Measurements from ENCODE around the gene MYO18B. TPM values are rescaled to one million over a fixed set of nuclear protein-coding genes. Genes with fewer than 3 reads are reported as not detected.
A peak's percentile ranks its signal among the peaks of the same experiment; 100 is the strongest.

MYO18B gene
- total RNA-seq, 1 donor from 2014 or later: not detected

DNA sequence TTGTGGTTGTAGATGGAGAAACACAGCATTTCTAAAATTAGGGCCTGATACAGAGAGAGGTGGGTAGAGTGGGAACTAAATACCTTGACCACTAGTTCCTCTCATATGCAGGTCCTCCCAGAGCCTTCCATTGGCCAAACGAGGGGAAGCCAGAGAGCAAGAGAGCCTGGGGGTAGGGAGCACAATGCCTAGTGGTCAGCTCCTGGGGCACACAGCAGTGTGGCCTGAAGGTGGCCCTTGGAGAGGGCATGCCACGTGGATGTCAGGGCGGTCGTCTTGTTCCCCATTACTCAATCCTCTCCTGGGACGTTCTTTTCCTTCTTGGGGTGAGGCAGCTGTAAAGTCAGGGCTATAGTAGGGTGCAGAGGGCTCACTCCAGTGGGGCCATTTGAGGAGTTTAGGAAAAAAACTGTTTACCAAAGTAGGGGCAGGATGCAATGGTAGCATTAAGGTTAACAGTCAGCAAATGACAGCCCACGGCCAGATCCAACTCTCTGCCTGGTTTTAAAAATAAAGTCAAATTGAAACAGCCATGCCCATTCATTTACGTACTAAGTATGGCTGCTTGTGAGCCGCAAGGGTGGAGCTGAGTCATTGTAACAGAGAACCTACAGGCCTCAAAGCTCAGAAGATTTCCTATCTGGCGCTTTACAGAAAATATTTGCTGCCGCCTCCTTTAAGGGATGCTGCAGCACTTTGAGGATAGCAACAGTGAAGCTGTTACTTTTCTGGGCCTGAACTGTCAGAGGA is 7.6 kb downstream of the MYO18B start:
- DNase-seq (ENCODE audit: low read depth): no peak

DNA sequence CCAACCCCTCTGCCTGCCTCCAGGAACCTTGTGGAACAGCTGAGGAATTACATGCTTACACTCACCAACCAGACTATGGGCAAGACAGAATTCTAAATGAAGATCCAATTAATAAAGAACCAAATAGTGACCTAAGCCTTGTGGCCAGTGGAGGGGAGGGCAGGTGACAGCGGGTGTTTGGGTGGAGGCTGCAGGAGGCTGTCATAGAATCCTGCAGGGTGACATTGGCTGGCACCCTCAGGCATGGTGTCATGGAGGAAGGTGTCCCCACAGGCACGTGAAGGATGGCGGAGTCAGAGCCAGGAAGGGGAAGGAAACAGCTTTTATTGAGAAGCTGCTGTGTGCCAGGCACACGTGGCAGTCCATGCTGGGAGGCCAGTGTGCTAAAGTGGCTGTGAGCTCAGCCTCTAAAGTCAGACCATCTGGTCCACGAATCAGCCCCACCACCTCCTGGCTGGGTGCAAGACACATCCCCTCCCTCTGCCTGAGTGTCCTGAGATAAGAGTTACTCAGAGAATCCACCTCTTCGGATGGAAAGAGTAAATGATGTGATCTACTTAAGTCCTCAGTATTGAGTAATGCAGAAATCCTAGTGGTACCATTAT is 8.7 kb downstream of the MYO18B start:
- DNase-seq (ENCODE audit: low read depth): no peak

DNA sequence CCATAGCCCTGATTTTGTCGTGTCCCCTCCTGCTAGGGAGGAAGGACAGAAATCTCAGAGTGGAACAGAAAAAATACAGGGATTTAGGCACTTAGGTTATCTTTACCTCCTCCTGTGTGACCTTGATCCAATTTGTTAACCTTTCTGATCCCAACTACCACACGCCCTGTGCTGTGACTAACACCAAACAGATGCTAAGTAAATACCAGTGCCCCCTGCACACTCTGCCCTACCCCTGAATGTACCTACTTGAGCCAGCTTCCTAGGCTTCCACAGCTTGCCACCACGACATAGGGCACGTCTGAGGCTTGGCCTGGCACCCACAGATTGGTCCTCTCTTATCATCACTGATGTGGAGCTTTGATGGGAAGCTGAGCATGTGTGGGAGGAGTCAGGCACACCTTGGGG is 9.2 kb downstream of the MYO18B start:
- DNase-seq (ENCODE audit: low read depth): no peak

- no peak for DNase-seq (ENCODE audit: low read depth)
These were observed 10.7 kb downstream of the MYO18B start for GRCh38 chr22:25752615-25753214.

DNA sequence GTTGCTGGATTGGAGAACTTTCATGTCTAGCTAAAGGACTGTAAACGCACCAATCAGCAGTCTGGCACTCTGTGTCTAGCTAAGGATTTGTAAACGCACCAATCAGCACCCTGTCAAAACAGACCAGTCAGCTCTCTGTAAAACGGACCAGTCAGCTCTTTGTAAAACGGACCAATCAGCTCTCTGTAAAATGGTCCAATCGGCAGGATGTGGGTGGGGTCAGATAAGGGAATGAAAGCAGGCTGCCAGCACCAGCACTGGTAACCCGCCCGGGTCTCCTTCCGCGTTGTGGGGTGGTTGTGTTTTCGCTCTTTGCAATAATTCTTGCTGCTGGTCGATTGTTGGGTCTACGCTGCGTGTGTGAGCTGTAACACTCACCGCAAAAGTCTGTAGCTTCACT is 11.3 kb downstream of the MYO18B start:
- no peak for DNase-seq (ENCODE audit: low read depth)

DNA sequence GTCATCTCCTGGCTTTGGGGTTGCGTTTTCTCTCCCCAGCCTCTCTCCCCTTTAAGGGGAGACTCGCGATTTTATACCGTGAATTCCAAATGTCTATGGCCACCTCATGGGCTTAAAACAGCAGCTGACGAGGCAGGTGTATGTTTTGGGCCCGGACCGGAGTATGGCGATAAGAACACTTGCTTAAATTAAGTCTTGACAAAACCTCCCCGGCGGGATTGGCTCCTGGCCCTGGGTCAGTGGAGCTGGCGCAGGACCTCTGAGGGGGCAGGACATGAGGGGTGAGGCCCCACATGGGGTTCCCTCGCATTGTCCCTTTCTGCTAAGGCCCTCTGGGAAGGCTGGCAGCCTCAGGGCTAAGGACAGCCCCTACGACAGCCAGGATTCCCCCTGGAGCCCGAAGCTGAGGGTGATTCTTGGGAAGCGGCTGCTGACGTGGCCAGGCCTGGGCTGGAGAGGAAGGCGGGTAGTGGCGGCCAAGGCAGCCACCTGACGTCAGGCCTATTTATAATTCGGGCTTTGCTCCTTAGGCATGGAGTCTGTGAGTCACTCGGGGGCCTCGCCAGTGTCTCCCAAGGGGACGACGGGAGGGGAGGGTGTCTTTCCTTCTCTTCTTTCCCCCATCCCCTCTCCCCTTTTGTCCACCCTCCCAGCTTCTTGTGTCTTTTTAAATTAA is 12.7 kb downstream of the MYO18B start:
- DNase-seq (ENCODE audit: low read depth): no peak

DNA sequence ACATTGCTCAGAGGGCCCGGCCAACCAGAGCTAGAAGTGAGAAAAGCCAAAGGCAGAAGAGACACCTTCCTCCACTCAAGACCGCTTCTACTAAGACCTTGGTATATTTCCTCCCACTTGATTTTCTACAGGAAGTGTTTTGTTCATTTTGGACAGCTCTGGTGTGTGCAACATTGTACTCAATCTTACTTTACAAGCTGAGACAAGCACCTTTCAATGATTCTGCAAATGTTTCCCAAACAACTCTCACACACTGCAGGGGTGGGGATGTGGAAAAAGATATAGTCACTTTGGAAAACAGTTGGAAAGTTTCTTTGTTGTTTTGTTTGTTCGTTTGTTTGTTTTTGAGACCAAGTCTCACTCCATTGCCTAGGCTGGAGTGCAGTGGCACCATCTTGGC is 15.7 kb downstream of the MYO18B start:
- no peak for DNase-seq (ENCODE audit: low read depth)

GRCh38 chr22:25758316-25758715 is 16.3 kb downstream of the MYO18B start:
- DNase-seq (ENCODE audit: low read depth): no peak

DNA sequence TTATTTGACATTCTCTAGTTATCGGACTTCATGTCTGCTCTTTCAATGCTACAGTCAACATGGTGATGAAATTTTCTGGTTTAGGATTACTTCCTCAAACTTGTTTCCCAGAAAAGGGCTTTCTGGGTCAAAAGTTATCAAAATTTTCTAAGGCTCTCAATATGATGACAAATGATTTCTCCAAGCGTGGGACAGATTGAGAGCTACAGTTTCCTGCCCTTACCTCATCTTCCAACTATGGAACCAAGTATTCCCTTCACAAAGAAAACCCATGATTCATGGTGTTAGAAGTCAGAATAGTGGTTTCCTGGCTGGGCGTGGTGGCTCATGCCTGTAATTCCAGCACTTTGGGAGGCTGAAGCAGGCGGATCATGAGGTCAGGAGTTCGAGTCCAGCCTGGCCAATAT is 17.8 kb downstream of the MYO18B start:
- DNase-seq (ENCODE audit: low read depth): peak; percentile 94

DNA sequence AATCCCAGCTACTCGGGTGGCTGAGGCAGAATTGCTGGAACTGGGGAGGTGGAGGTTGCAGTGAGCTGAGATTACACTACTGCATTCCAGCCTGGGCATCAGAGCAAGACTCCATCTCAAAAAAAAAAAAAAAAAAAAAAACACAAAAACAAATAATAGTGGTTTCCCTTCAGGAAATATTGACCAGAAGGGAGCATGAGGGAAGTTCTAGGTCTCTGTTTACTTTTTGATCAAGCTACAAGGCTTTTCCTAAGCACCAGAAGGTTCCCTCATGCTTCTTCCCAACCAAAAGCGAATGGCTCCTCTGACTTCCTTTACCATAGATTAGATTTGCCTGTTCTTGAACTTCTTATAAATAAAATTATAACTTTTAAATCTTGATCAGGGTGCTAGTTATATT is 18.3 kb downstream of the MYO18B start:
- no peak for DNase-seq (ENCODE audit: low read depth)

- DNase-seq (ENCODE audit: low read depth): no peak
These were observed 19.0 kb downstream of the MYO18B start for GRCh38 chr22:25760848-25761595.

GRCh38 chr22:25762147-25762546 is 20.2 kb downstream of the MYO18B start:
- DNase-seq (ENCODE audit: low read depth): no peak

DNA sequence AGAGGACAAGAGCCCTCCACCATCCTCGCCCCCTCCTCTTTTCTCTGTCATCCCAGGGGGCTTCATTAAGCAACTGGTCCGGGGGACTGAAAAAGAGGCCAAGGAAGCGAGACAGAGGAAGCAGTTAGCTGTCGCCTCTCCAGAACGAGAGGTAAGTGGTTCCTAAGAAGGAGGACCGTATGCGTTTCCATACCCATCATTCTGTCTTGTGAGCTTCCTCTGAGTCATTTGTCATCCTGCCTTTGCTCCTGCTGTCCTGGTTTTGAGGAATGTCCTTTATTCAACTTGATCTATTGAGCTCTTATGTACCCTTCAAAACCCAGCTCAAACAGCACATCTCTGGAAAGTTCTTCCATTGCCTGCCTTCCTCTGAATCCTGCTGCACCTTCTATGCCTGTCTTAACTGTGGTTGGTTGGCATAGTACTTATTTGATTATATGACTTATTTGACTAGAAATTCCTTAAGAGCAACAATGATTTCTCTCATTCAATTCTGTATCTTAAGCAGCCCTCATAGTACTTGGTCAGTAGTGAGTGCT is 21.3 kb downstream of the MYO18B start:
- no peak for DNase-seq (ENCODE audit: low read depth)

DNA sequence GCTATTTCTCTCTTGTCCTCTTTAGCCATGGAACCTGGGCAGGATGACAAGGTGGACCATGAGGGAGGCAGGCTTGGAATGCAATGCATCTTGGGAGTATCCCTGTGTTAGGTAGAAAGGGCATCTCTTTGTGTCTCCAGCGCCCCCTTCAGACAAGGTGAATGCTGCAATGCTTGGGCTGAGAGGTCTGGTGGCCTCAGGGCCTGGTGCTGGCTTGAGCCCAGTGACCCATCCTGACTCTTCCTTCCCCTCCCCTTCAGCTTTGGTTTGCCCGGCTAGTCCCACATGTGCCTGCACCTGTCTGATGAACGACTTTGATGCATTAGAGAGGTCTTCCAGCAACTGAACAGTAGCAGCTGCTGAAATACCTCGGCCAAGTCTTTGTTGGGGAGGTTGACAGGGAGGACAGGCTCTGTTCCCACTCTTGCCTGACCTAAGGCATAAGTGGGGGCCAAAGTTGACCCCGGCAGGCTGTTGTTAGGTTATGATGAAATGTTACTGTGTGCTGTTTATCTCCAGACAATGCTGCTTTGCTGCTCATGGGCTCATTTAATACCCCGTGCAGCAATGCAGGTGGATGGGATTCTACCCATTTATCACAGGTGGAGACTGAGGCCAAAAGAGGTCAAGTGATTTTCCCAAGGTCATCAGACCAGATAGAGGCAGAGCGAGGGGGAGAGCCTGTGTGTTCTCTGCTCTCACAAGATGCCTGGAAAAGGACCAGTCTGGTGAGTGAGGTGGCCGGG is 22.5 kb downstream of the MYO18B start:
- no peak for DNase-seq (ENCODE audit: low read depth)

GRCh38 chr22:25765016-25765367 is 23.0 kb downstream of the MYO18B start:
- DNase-seq (ENCODE audit: low read depth): no peak

DNA sequence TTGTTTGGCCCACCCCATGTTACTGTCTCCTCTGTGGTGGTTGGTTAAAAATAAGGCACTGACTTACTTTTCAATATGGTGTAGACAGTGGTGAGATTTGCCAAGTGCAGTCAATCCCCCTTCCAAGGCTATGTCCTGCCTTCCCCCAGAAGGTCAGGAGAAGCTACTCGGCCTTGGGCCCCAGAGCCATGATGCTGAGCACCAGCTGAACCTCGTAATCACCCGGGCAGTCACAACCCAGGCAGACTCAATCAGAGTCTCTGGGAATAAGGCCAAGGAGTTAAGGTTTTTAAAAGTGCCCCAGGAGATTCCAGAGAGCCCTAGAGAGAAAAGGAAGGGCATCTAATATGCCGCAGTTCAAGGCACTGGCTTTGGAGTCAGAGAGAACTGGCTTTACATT is 23.8 kb downstream of the MYO18B start:
- DNase-seq (ENCODE audit: low read depth): no peak

DNA sequence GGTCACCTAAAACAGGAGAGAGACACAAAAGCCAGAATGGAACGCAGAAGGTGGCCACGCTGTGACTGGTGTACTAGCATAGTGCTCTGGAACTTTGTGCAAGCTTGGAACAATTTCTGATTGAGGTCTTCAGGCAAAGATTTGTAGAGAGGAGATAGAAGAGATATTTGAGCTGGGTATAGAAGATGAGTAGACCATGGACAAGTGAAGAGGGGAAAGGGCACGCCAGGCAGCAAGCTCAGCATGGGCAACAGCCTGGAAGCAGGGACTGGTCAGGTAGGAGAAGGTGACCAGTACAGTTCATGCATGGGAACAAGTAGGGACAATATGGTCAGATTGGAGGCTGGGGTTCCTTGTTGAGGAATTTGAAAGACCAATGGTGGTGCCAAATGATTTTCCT is 24.4 kb downstream of the MYO18B start:
- DNase-seq (ENCODE audit: low read depth): no peak

- DNase-seq (ENCODE audit: low read depth): no peak
These were observed 28.3 kb downstream of the MYO18B start for GRCh38 chr22:25770333-25770732.

DNA sequence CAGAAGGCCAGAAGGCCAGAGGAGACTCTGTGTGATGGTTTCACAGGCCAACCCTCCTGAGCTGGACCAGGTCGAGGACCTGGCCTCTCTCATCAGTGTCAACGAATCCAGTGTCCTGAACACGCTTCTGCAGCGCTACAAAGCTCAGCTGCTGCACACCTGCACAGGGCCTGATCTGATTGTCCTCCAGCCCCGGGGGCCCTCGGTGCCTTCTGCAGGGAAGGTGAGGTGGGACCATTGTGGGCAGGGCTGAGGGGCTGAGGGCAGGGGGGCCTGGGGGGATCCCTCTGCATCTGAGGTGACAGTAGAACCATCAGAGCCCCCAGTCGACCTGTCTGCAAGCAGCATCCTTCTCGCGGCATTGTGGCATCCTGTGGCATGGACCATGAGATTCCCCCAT is 30.3 kb downstream of the MYO18B start:
- no peak for DNase-seq (ENCODE audit: low read depth)

DNA sequence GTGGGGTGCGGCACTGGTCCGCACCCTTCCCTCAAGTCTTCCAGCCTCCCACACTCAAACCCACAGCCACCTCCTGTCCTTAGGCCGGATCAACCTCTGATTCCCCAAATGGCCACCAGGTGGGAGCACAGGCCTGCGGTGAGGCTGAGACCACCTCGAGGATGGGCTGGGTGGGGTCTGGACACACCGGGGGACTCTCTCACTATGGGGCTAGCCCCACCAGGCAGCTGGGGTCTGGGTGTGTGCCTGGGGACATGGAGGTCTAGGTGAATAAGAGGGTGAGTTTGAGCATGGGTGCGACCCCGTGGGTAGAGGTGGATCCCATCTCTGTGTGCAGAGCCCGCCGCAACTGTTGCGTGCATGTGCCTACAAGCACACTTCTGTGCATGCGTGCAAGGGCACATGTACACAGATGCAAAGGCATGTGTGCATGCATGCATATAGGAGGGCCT is 32.6 kb downstream of the MYO18B start:
- no peak for DNase-seq (ENCODE audit: low read depth)

DNA sequence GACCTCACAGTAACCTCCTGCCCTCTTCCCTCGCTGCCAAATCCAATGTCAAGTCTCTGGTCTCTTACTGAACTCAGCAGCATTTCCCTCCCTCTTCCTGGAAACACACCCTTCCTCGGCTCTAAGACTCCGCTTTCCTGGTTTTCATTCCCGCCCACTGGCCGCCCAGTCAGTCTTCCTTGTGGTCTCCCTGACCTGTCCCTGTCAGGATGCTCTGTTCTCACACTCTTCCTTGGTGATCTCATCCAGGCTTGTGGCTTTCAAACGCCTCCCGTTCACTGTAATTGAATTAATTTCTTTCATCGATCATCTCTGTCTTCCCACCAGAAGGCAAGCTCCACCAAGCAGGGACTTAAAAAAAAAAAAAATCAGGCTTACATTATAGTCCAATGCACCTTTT is 33.5 kb downstream of the MYO18B start:
- peak; percentile 33 for DNase-seq (ENCODE audit: low read depth)

Measured in renal cortical epithelial cell (primary cell).